Endodermal cell (in vitro differentiated cells): ENCODE results near the gene TRIM51. TPM values are rescaled to one million over a fixed set of nuclear protein-coding genes. Genes with fewer than 3 reads are reported as not detected.

Experiments
- DNase-seq: peaks from one replicate; pipeline ENCODE4 v3.0.0-alpha.2; 2017
- H3K27ac ChIP-seq: 2 replicates; pipeline ENCODE4 v1.5.1; 2013; ENCODE audit warnings: mild to moderate bottlenecking, low read depth, low read length, moderate library complexity
- H3K27me3 ChIP-seq: 2 replicates; pipeline ENCODE4 v1.6.1; 2013; ENCODE audit warnings: mild to moderate bottlenecking, low read length, moderate library complexity; ENCODE audit not compliant: insufficient read depth, control insufficient read depth, poor library complexity, severe bottlenecking
- H3K36me3 ChIP-seq: 2 replicates; pipeline ENCODE4 v1.7.0; 2013; ENCODE audit warnings: mild to moderate bottlenecking, low read length, moderate library complexity; ENCODE audit not compliant: control insufficient read depth, insufficient read depth
- H3K4me1 ChIP-seq: one replicate; pipeline ENCODE4 v1.7.0; 2013; ENCODE audit warnings: low read length; ENCODE audit not compliant: control insufficient read depth, insufficient read depth
- H3K4me3 ChIP-seq: 2 replicates; pipeline ENCODE4 v1.5.1; 2013; ENCODE audit warnings: mild to moderate bottlenecking, low read length, moderate library complexity
- H3K9ac ChIP-seq: 2 replicates; pipeline ENCODE4 v1.6.1; 2013; ENCODE audit warnings: mild to moderate bottlenecking, low read length, moderate library complexity; ENCODE audit not compliant: poor library complexity, severe bottlenecking; ENCODE audit errors: extremely low read depth
- H3K9me3 ChIP-seq: 2 replicates; pipeline ENCODE4 v1.6.1; 2013; ENCODE audit warnings: mild to moderate bottlenecking, low read length, moderate library complexity; ENCODE audit not compliant: control insufficient read depth
- H3K27ac Mint-ChIP-seq: 2 replicates; pipeline ENCODE4 v1.8.0; 2020; ENCODE audit warnings: mixed read lengths
- H3K27me3 Mint-ChIP-seq: 2 replicates; pipeline ENCODE4 v1.8.0; 2021; ENCODE audit warnings: mild to moderate bottlenecking, mixed read lengths; ENCODE audit not compliant: insufficient read depth
- H3K36me3 Mint-ChIP-seq: 2 replicates; pipeline ENCODE4 v1.8.0; 2020; ENCODE audit warnings: low read depth, mixed read lengths
- H3K4me1 Mint-ChIP-seq: 2 replicates; pipeline ENCODE4 v1.8.0; 2020; ENCODE audit warnings: mixed read lengths
- H3K4me3 Mint-ChIP-seq: 2 replicates; pipeline ENCODE4 v1.8.0; 2020; ENCODE audit warnings: mild to moderate bottlenecking, moderate library complexity, mixed read lengths
- H3K9me3 Mint-ChIP-seq: 2 replicates; pipeline ENCODE4 v1.8.0; 2020; ENCODE audit warnings: mild to moderate bottlenecking, mixed read lengths
- CTCF ChIP-seq: fragments of 200-600 bp; sonication (generic); conservative IDR thresholded peaks from 2 replicates; pipeline ENCODE4 v1.5.0; 2021; ENCODE audit warnings: antibody characterized with exemption, mild to moderate bottlenecking
- WGBS, 2 experiments: methylation state at CpG; one replicate each; pipeline versions ENCODE4 v1.1.5 to v1.1.7; 2013; ENCODE audit warnings: missing lambda C conversion rate in 2 of 2, mixed read lengths in 1 of 2; ENCODE audit not compliant: insufficient coverage in 1 of 2, insufficient read length in 1 of 2; 5-methylcytosine and 5-hydroxymethylcytosine counted together
- total RNA-seq, 2 donors: library from RNA; stranded (reverse); fragmentation: NEBNext Ultra II Directional in 1 of 2; extraction: Animal tissue kit (Norgen Biotek cat#: 25700) in 1 of 2; gene quantifications; 2 replicates in 1 of 2; 3 replicates in 1 of 2; pipeline ENCODE4 v1.2.1, GENCODE V29; 2021

TRIM51 gene
- total RNA-seq, 2 donors from 2014 or later: not detected

- Histone ChIP-seq H3K27ac (no peak overlapping the region), H3K27me3 (no peaks in the 10 kb centered on the region), H3K9ac (no peak overlapping the region), H3K9me3 (peaks cover 31% of the 10 kb centered on the region), H3K4me3 (no peak overlapping the region), H3K4me1 (no peaks in the 10 kb centered on the region), H3K36me3 (no peaks in the 10 kb centered on the region)
- WGBS, 2 experiments: 17 to 25% methylated on average over 1 to 2 of the region's 2 CpGs
- Mint-ChIP-seq H3K27me3 (no peaks in the 10 kb centered on the region), H3K27ac (no peak overlapping the region), H3K4me3 (no peak overlapping the region), H3K9me3 (peaks cover 34% of the 10 kb centered on the region), H3K4me1 (no peaks in the 10 kb centered on the region), H3K36me3 (no peaks in the 10 kb centered on the region)
- no peak for DNase-seq
- TF ChIP-seq CTCF: no peak
Observed at GRCh38 chr11:55902308-55902707, 19.2 kb downstream of the TRIM51 start.

- H3K27ac Mint-ChIP-seq: no peak within 1 kb of the TSS
- H3K36me3 Mint-ChIP-seq: no peaks in the 10 kb centered on the region
- no peaks in the 10 kb centered on the region for H3K4me1 Mint-ChIP-seq
- H3K27me3 Mint-ChIP-seq: no peaks in the 10 kb centered on the region
- H3K4me1 ChIP-seq: no peaks in the 10 kb centered on the region
- no peaks in the 10 kb centered on the region for H3K36me3 ChIP-seq
- no peak within 1 kb of the TSS for H3K9ac ChIP-seq
- H3K4me3 ChIP-seq: no peak within 1 kb of the TSS
- TF ChIP-seq CTCF: no peak
- no peaks in the 10 kb centered on the region for H3K27me3 ChIP-seq
- H3K27ac ChIP-seq: no peak within 1 kb of the TSS
- no CpG with 5 or more reads among the region's 1 CpG for WGBS, 2 experiments
- no peak for DNase-seq
- no peak within 1 kb of the TSS for H3K4me3 Mint-ChIP-seq
- H3K9me3 ChIP-seq: peaks cover 47% of the 10 kb centered on the region
- peaks cover 30% of the 10 kb centered on the region for H3K9me3 Mint-ChIP-seq
Observed at GRCh38 chr11:55914482-55914881, 31.4 kb downstream of the TRIM51 start, which contains the start of gene OR5W2. OR5W2 (minus strand) TSS chr11:55914582; CDS start chr11:55914582, 0 bp downstream.

- Histone ChIP-seq H3K36me3 (no peaks in the 10 kb centered on the region), H3K9me3 (peaks cover 35% of the 10 kb centered on the region), H3K27me3 (no peaks in the 10 kb centered on the region), H3K4me3 (no peak overlapping the region), H3K9ac (no peak overlapping the region), H3K27ac (no peak overlapping the region), H3K4me1 (no peaks in the 10 kb centered on the region)
- Mint-ChIP-seq H3K36me3 (no peaks in the 10 kb centered on the region), H3K4me3 (no peak overlapping the region), H3K27me3 (no peaks in the 10 kb centered on the region), H3K27ac (no peak overlapping the region), H3K4me1 (no peaks in the 10 kb centered on the region), H3K9me3 (peaks cover 45% of the 10 kb centered on the region)
- no peak for DNase-seq
- TF ChIP-seq CTCF: no peak
- whole genome bisulfite sequencing, 2 experiments: 83 to 87% methylated on average over 3 to 5 of the region's 5 CpGs
Observed at GRCh38 chr11:55920537-55920936, 37.4 kb downstream of the TRIM51 start.
